GM06990 (cell line): ENCODE results near the gene HM13.

Experiments used
- DNase-seq: peaks from one replicate; pipeline ENCODE4 v3.0.0-alpha.2; 2011; ENCODE audit not compliant: insufficient read length; ENCODE audit errors: extremely low read depth
- H3K27me3 ChIP-seq: replicated peaks from 2 replicates; pipeline ENCODE4 v1.6.0; 2011; ENCODE audit warnings: low read length; ENCODE audit not compliant: control insufficient read depth, insufficient read depth
- H3K36me3 ChIP-seq: 2 replicates; pipeline ENCODE4 v1.5.1; 2011; ENCODE audit warnings: low read length; ENCODE audit not compliant: control insufficient read depth, insufficient read depth
- H3K4me3 ChIP-seq: replicated peaks from 2 replicates; pipeline ENCODE4 v1.5.1; 2011; ENCODE audit warnings: low read depth, mild to moderate bottlenecking, control low read depth, low read length
- TF ChIP-seq, protein P1 (sequence below): IDR thresholded peaks from 2 replicates; pipeline ENCODE4 v1.5.1; 2011; ENCODE audit warnings: low read length, control low read depth, mild to moderate bottlenecking, inconsistent platforms; ENCODE audit not compliant: insufficient read depth, poor library complexity, severe bottlenecking

The HM13 gene

DNA sequence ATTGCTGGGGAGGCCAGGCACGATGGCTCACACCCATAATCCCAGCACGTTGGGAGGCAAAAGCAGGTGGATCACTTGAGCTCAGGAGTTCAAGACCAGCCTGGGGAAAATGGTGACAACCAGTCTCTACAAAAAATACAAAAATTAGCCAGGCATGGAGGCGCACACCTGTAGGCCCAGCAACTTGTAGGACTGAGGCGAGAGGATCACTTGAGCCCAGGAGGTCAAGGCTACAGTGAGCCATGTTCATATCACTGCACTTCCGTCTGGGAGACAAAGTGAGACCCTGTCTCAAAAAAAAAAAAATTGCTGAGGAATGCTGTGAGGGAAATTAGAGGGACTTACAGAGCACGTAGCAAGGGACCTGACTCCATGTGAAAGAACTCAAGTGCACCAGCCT lies 50.0 kb downstream of the HM13 start:
- peaks cover 36% of the 10 kb centered on the region for H3K36me3 ChIP-seq
- no peaks in the 10 kb centered on the region for H3K27me3 ChIP-seq
- DNase-seq, result no peak
- TF ChIP-seq, protein P1, sequence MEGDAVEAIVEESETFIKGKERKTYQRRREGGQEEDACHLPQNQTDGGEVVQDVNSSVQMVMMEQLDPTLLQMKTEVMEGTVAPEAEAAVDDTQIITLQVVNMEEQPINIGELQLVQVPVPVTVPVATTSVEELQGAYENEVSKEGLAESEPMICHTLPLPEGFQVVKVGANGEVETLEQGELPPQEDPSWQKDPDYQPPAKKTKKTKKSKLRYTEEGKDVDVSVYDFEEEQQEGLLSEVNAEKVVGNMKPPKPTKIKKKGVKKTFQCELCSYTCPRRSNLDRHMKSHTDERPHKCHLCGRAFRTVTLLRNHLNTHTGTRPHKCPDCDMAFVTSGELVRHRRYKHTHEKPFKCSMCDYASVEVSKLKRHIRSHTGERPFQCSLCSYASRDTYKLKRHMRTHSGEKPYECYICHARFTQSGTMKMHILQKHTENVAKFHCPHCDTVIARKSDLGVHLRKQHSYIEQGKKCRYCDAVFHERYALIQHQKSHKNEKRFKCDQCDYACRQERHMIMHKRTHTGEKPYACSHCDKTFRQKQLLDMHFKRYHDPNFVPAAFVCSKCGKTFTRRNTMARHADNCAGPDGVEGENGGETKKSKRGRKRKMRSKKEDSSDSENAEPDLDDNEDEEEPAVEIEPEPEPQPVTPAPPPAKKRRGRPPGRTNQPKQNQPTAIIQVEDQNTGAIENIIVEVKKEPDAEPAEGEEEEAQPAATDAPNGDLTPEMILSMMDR, result no peak
- H3K4me3 ChIP-seq, result no peak overlapping the region

GRCh38 chr20:31565699-31566318 lies 51.6 kb downstream of the HM13 start:
- TF ChIP-seq, protein P1, result no peak
- DNase-seq, result no peak
- Histone ChIP-seq H3K27me3 (no peaks in the 10 kb centered on the region), H3K4me3 (no peak overlapping the region), H3K36me3 (peaks cover 31% of the 10 kb centered on the region)

DNA sequence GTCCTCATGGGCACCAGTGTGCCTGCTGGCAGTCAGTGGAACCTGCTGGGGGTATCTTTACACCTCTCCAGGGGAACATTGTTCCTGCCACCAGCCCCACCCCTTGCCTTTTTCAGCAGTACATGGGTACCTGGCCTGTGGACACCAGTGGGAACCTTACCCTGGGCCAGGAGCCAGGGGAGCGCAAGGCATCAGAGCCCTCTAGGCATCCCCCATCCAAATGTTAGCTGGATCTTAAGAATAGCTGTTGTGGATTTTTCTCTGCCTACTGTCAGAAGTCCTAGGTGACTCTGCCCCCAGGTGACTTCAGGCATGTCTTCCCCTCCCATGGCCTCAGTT lies 52.0 kb downstream of the HM13 start:
- peaks cover 31% of the 10 kb centered on the region for H3K36me3 ChIP-seq
- TF ChIP-seq, protein P1, result no peak
- no peaks in the 10 kb centered on the region for H3K27me3 ChIP-seq
- no peak for DNase-seq
- no peak overlapping the region for H3K4me3 ChIP-seq

GRCh38 chr20:31566658-31567379 lies 52.6 kb downstream of the HM13 start:
- Histone ChIP-seq H3K27me3 (no peaks in the 10 kb centered on the region), H3K4me3 (no peak overlapping the region), H3K36me3 (peaks cover 25% of the 10 kb centered on the region)
- DNase-seq, result no peak
- TF ChIP-seq, protein P1, result no peak

- Histone ChIP-seq H3K27me3 (no peaks in the 10 kb centered on the region), H3K4me3 (no peak overlapping the region), H3K36me3 (peaks cover 20% of the 10 kb centered on the region)
- DNase-seq, result no peak
- TF ChIP-seq, protein P1, result no peak
Measured at GRCh38 chr20:31567380-31567720, 53.1 kb downstream of the HM13 start.
